WTC11 (cell line): ENCODE data around the gene RAB17. TPM values are rescaled to one million over a fixed set of nuclear protein-coding genes. Genes with fewer than 3 reads are reported as not detected.

ENCODE experiments used
- ATAC-seq: fragments of 200-7000 bp; cut with Tn5 transposase; 2 replicates; pipeline ENCODE4 v1.10.0; 2021; ENCODE audit warnings: mild to moderate bottlenecking, moderate library complexity
- CTCF ChIA-PET: fragments of 300-600 bp; sonication (Branson Sonifier 250); formaldehyde crosslinking; loops from one replicate; lab custom pipeline; 2021; ENCODE audit warnings: antibody characterized with exemption; lab: Charles Lee
- POLR2A ChIA-PET: fragments of 350-600 bp; sonication (Branson Sonifier 250); formaldehyde crosslinking; loops from one replicate; lab custom pipeline; 2021; ENCODE audit warnings: antibody characterized with exemption; lab: Charles Lee
- DNase-seq: peaks from one replicate; pipeline ENCODE4 v3.0.0; 2021; ENCODE audit warnings: low spot score
- H3K27ac Mint-ChIP-seq: 2 replicates; pipeline ENCODE4 v1.8.0; 2021; ENCODE audit warnings: mixed read lengths
- H3K27me3 Mint-ChIP-seq: 2 replicates; pipeline ENCODE4 v1.8.0; 2021; ENCODE audit warnings: low read depth, mild to moderate bottlenecking, moderate library complexity, mixed read lengths
- H3K36me3 Mint-ChIP-seq: 2 replicates; pipeline ENCODE4 v1.8.0; 2021; ENCODE audit warnings: mixed read lengths
- H3K4me1 Mint-ChIP-seq: 2 replicates; pipeline ENCODE4 v1.8.0; 2022; ENCODE audit warnings: mixed read lengths
- H3K4me3 Mint-ChIP-seq: 2 replicates; pipeline ENCODE4 v1.8.0; 2021; ENCODE audit warnings: mild to moderate bottlenecking, moderate library complexity, mixed read lengths
- H3K9me3 Mint-ChIP-seq: 2 replicates; pipeline ENCODE4 v1.8.0; 2021; ENCODE audit warnings: mixed read lengths
- ATF1 ChIP-seq: sonication (generic); formaldehyde crosslinking; IDR thresholded peaks from 2 replicates; pipeline ENCODE4 v1.8.1; 2023; ENCODE audit warnings: mild to moderate bottlenecking, moderate library complexity, missing genetic modification reagents
- GTF2I ChIP-seq: fragments of 250-450 bp; sonication (Bioruptor Pico); conservative IDR thresholded peaks from 2 replicates; pipeline ENCODE4 v1.4.0; 2021; ENCODE audit warnings: mild to moderate bottlenecking
- KAT7 ChIP-seq: sonication (generic); formaldehyde crosslinking; IDR thresholded peaks from 2 replicates; pipeline ENCODE4 v1.8.1; 2023; ENCODE audit warnings: missing genetic modification reagents, mild to moderate bottlenecking, borderline replicate concordance
- MXD4 ChIP-seq: fragments of 250-450 bp; sonication (Bioruptor Pico); IDR thresholded peaks from 2 replicates; pipeline ENCODE4 v1.8.0; 2021; ENCODE audit warnings: mild to moderate bottlenecking, moderate library complexity, borderline replicate concordance
- MYBL2 ChIP-seq: sonication (generic); formaldehyde crosslinking; IDR thresholded peaks from 2 replicates; pipeline ENCODE4 v1.8.1; 2023; ENCODE audit warnings: mild to moderate bottlenecking, moderate library complexity, missing genetic modification reagents
- NFE2L1 ChIP-seq: sonication (generic); formaldehyde crosslinking; IDR thresholded peaks from 2 replicates; pipeline ENCODE4 v1.8.1; 2023; ENCODE audit warnings: missing genetic modification reagents
- NFYB ChIP-seq: sonication (generic); formaldehyde crosslinking; conservative IDR thresholded peaks from 2 replicates; pipeline ENCODE4 v1.8.0; 2022; ENCODE audit warnings: low read depth, missing genetic modification reagents
- RELA ChIP-seq: sonication (generic); formaldehyde crosslinking; IDR thresholded peaks from 2 replicates; pipeline ENCODE4 v1.8.1; 2022; ENCODE audit warnings: missing genetic modification reagents, mild to moderate bottlenecking, borderline replicate concordance
- RORB ChIP-seq: fragments of 250-450 bp; sonication (Bioruptor Pico); IDR thresholded peaks from 2 replicates; pipeline ENCODE4 v1.9.0; 2021; ENCODE audit warnings: mild to moderate bottlenecking
- SOX15 ChIP-seq: fragments of 250-450 bp; sonication (Bioruptor Pico); IDR thresholded peaks from 2 replicates; pipeline ENCODE4 v1.9.0; 2021; ENCODE audit warnings: mild to moderate bottlenecking
- TEAD4 ChIP-seq: sonication (generic); formaldehyde crosslinking; IDR thresholded peaks from 2 replicates; pipeline ENCODE4 v1.8.0; 2022; ENCODE audit warnings: mild to moderate bottlenecking, missing genetic modification reagents
- TP53 ChIP-seq: sonication (generic); formaldehyde crosslinking; IDR thresholded peaks from 2 replicates; pipeline ENCODE4 v1.8.1; 2023; ENCODE audit warnings: mild to moderate bottlenecking, missing genetic modification reagents
- ZBTB21 ChIP-seq: sonication (generic); formaldehyde crosslinking; IDR thresholded peaks from 2 replicates; pipeline ENCODE4 v1.8.1; 2023; ENCODE audit warnings: mild to moderate bottlenecking, missing genetic modification reagents, borderline replicate concordance
- ZNF138 ChIP-seq: sonication (generic); formaldehyde crosslinking; conservative IDR thresholded peaks from 2 replicates; pipeline ENCODE4 v1.8.1; 2022; ENCODE audit warnings: mild to moderate bottlenecking, moderate library complexity, missing genetic modification reagents
- ZNF232 ChIP-seq: sonication (generic); formaldehyde crosslinking; IDR thresholded peaks from 2 replicates; pipeline ENCODE4 v1.8.0; 2022; ENCODE audit warnings: mild to moderate bottlenecking, missing genetic modification reagents
- ZNF317 ChIP-seq: sonication (generic); formaldehyde crosslinking; IDR thresholded peaks from 2 replicates; pipeline ENCODE4 v1.8.1; 2023; ENCODE audit warnings: low read depth, mild to moderate bottlenecking, moderate library complexity, missing genetic modification reagents, borderline replicate concordance
- ZNF423 ChIP-seq: fragments of 250-450 bp; sonication (Bioruptor Pico); IDR thresholded peaks from 2 replicates; pipeline ENCODE4 v2.1.2; 2022; ENCODE audit warnings: mild to moderate bottlenecking, moderate library complexity
- total RNA-seq: library from RNA; stranded (reverse); gene quantifications from 3 replicates; pipeline ENCODE4 v1.2.3, GENCODE V29; 2021
- TF ChIP-seq, protein P1 (sequence below): fragments of 250-450 bp; sonication (Bioruptor Pico); IDR thresholded peaks from 2 replicates; pipeline ENCODE4 v1.9.0; 2021; ENCODE audit warnings: mild to moderate bottlenecking
- TF ChIP-seq, protein P2 (sequence below): sonication (generic); formaldehyde crosslinking; IDR thresholded peaks from 2 replicates; pipeline ENCODE4 v1.8.1; 2023; ENCODE audit warnings: mild to moderate bottlenecking, missing genetic modification reagents
- TF ChIP-seq, protein P3 (sequence below): sonication (generic); formaldehyde crosslinking; IDR thresholded peaks from 2 replicates; pipeline ENCODE4 v1.8.1; 2023; ENCODE audit warnings: mild to moderate bottlenecking, missing genetic modification reagents, moderate library complexity
- TF ChIP-seq, protein P4 (sequence below): sonication (generic); formaldehyde crosslinking; IDR thresholded peaks from 2 replicates; pipeline ENCODE4 v1.8.0; 2022; ENCODE audit warnings: mild to moderate bottlenecking, missing genetic modification reagents
- TF ChIP-seq, protein P5 (sequence below): sonication (generic); formaldehyde crosslinking; conservative IDR thresholded peaks from 2 replicates; pipeline ENCODE4 v1.8.1; 2022; ENCODE audit warnings: mild to moderate bottlenecking, missing genetic modification reagents
- TF ChIP-seq, protein P6 (sequence below): sonication (generic); formaldehyde crosslinking; IDR thresholded peaks from 2 replicates; pipeline ENCODE4 v1.8.0; 2022; ENCODE audit warnings: mild to moderate bottlenecking, missing genetic modification reagents

RAB17 gene
- total RNA-seq, 1 experiment from 2014 or later, result 140 TPM

DNA sequence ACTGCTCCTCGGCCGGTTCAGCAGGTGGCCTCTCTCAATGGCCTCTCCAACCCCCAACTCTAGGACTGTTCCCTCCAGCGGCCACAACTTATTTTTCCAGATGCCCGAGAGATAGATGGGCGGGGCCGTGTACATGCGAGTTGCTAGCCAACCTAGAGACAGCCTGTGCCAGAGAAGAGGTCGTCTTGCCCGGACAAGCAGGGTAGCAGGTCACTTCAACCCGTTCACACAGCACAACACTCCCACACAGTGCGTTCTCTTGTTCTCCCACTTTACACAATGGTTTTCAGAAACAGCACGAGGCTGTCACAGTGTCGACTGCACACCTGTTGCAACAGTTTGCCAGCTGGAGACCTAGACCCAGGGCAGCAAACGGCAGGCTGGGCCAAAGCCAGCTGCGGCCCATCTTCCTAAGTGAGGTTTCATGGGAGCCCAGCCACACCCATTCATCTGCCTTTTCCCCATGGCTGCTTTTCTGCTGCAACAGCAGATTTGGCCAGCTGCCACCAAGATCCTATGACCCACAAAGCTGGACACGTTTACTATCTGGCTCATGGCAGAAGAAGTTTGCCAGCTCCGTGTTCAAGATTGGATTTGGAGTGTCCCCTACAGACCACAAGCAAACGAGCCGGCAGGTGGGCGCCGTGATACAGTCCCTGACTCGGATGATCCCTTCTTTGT lies 31.4 kb downstream of the RAB17 start:
- DNase-seq (no peak), ATAC-seq (no peak)
- Mint-ChIP-seq H3K9me3 (peaks cover 14% of the 10 kb centered on the region), H3K4me3 (no peak overlapping the region), H3K27ac (no peak overlapping the region), H3K4me1 (no peaks in the 10 kb centered on the region), H3K36me3 (peaks cover 14% of the 10 kb centered on the region), H3K27me3 (peaks cover 3% of the 10 kb centered on the region)
- CTCF ChIA-PET, result interaction anchor here (1.1 to 2.8 kb wide), 3 partner anchors 13 to 133 kb away, joined by 3 to 14 read pairs (median 8); no protein-coding TSS in a partner anchor
- POLR2A ChIA-PET, result no interaction called here
- TF ChIP-seq ZNF138 (CRISPR knock-in tag), result no peak
- no peak for TF ChIP-seq ZNF232 (CRISPR knock-in tag)

DNA sequence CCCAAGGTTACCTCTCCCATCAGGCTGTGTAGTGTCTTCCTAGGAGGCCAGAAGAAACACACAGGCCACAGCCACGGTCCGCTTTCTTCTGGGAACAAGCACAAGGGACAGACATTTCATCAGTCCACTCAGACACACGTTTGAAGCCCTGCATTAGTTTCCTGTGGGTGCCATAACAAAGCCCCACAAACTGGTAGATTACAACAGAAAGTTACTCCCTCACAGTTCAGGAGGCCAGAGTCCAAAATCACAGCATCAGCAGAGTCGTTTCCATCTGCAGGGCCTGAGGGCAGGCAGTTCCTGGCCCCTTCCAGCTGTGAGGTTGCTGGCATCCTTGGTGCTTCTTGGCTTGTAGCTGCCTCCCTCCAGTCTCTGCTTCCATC lies 32.9 kb downstream of the RAB17 start:
- Mint-ChIP-seq H3K4me3 (no peak overlapping the region), H3K27ac (no peak overlapping the region), H3K27me3 (peaks cover 3% of the 10 kb centered on the region), H3K36me3 (peaks cover 28% of the 10 kb centered on the region), H3K4me1 (no peaks in the 10 kb centered on the region), H3K9me3 (peaks cover 29% of the 10 kb centered on the region)
- CTCF ChIA-PET, result interaction anchor here (0.9 to 2.3 kb wide), 2 partner anchors 14 to 45 kb away, joined by 5 to 10 read pairs; no protein-coding TSS in a partner anchor
- ATAC-seq, result no peak
- POLR2A ChIA-PET, result interaction anchor here (0.6 kb wide), 1 partner anchor 16 kb away, joined by 3 read pairs; no protein-coding TSS in a partner anchor
- DNase-seq, result no peak
- no peak for TF ChIP-seq RORB

DNA sequence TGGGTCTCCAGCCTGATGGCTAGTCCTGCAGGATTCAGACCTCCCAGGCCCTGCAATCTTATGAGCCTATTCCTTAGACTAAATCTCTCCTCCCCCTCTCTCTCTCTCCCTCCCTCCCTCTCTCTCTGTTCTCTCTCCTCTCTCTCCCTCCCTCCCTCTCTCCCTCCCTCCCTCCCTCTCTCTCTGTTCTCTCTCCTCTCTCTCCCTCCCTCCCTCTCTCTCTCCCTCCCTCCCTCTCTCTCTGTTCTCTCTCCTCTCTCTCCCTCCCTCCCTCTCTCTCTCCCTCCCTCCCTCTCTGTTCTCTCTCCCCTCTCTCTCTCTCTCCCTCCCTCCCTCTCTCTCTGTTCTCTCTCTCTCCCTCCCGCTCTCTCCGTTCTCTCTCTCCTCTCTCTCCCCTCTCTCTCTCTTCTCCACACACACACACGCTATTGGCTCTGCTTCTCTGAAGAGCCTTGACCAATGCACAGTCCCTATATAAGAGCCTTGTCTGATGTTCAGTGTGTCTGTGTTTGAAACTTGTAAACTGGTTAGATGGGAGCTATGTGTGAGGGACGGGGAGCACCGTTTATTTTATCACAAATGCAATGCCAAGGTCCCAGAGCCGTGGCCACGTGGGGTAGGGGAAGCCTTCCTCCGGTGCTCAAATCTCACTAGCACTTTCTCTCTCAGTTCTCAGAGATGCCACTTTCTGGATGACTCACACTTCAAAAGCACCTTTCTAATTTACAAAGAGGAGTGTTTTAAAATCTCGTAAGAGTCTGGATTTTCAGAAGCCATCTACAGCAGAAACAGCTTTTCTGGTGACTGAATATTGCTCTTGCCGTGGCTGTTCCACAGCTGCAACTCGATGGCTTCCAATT lies 33.5 kb downstream of the RAB17 start:
- no peak for ATAC-seq
- peaks cover 3% of the 10 kb centered on the region for H3K27me3 Mint-ChIP-seq
- TF ChIP-seq, protein P1, sequence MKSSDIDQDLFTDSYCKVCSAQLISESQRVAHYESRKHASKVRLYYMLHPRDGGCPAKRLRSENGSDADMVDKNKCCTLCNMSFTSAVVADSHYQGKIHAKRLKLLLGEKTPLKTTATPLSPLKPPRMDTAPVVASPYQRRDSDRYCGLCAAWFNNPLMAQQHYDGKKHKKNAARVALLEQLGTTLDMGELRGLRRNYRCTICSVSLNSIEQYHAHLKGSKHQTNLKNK (CRISPR knock-in tag), result no peak
- TF ChIP-seq ZNF317 (CRISPR knock-in tag) (no peak), TP53 (CRISPR knock-in tag) (no peak), MYBL2 (CRISPR knock-in tag) (no peak), TEAD4 (no peak), RELA (CRISPR knock-in tag) (no peak)
- TF ChIP-seq, protein P2, sequence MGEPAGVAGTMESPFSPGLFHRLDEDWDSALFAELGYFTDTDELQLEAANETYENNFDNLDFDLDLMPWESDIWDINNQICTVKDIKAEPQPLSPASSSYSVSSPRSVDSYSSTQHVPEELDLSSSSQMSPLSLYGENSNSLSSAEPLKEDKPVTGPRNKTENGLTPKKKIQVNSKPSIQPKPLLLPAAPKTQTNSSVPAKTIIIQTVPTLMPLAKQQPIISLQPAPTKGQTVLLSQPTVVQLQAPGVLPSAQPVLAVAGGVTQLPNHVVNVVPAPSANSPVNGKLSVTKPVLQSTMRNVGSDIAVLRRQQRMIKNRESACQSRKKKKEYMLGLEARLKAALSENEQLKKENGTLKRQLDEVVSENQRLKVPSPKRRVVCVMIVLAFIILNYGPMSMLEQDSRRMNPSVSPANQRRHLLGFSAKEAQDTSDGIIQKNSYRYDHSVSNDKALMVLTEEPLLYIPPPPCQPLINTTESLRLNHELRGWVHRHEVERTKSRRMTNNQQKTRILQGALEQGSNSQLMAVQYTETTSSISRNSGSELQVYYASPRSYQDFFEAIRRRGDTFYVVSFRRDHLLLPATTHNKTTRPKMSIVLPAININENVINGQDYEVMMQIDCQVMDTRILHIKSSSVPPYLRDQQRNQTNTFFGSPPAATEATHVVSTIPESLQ, result no peak
- TF ChIP-seq, all 79 proteins: peak for 0

DNA sequence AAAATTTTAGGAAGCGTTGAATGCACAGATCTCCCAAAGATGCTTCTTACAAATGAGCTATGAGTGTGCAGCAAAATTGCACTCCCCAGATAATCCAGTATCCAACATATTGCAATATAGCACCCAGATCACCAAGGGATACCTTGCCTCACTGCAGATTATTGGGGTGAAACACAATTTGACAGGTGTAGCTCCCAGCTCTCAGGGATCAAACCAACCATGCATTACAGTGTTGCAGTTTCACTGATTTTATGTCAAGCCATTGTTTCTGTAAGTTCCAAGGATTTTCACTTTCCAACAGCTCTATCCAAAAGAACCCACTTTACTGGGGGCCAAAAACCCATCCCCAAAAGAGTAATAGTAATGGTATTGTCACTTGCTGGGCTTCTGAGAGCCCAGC lies 35.0 kb downstream of the RAB17 start:
- peaks cover 3% of the 10 kb centered on the region for H3K27me3 Mint-ChIP-seq
- DNase-seq (no peak), ATAC-seq (no peak)
- H3K36me3 Mint-ChIP-seq, result peaks cover 35% of the 10 kb centered on the region
- peaks cover 34% of the 10 kb centered on the region for H3K9me3 Mint-ChIP-seq
- no peaks in the 10 kb centered on the region for H3K4me1 Mint-ChIP-seq
- H3K4me3 Mint-ChIP-seq, result no peak overlapping the region
- ChIA-PET POLR2A (no interaction called here), CTCF (interaction anchor here (1.3 to 1.6 kb wide), 2 partner anchors 16 to 43 kb away, joined by 4 to 11 read pairs; no protein-coding TSS in a partner anchor)
- TF ChIP-seq, protein P3, sequence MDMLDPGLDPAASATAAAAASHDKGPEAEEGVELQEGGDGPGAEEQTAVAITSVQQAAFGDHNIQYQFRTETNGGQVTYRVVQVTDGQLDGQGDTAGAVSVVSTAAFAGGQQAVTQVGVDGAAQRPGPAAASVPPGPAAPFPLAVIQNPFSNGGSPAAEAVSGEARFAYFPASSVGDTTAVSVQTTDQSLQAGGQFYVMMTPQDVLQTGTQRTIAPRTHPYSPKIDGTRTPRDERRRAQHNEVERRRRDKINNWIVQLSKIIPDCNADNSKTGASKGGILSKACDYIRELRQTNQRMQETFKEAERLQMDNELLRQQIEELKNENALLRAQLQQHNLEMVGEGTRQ (CRISPR knock-in tag), result no peak
- TF ChIP-seq ZBTB21 (CRISPR knock-in tag), result no peak
- TF ChIP-seq, protein P4, sequence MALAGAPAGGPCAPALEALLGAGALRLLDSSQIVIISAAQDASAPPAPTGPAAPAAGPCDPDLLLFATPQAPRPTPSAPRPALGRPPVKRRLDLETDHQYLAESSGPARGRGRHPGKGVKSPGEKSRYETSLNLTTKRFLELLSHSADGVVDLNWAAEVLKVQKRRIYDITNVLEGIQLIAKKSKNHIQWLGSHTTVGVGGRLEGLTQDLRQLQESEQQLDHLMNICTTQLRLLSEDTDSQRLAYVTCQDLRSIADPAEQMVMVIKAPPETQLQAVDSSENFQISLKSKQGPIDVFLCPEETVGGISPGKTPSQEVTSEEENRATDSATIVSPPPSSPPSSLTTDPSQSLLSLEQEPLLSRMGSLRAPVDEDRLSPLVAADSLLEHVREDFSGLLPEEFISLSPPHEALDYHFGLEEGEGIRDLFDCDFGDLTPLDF, result no peak
- TF ChIP-seq MXD4 (CRISPR knock-in tag), result no peak
- no peak for TF ChIP-seq MYBL2 (CRISPR knock-in tag)
- no peak for TF ChIP-seq GTF2I (CRISPR knock-in tag)
- TF ChIP-seq SOX15 (CRISPR knock-in tag), result no peak
- TF ChIP-seq ATF1 (CRISPR knock-in tag), result no peak
- no peak for TF ChIP-seq KAT7 (CRISPR knock-in tag)
- TF ChIP-seq, protein P5, sequence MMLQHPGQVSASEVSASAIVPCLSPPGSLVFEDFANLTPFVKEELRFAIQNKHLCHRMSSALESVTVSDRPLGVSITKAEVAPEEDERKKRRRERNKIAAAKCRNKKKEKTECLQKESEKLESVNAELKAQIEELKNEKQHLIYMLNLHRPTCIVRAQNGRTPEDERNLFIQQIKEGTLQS (CRISPR knock-in tag), result no peak
- TF ChIP-seq, protein P6, sequence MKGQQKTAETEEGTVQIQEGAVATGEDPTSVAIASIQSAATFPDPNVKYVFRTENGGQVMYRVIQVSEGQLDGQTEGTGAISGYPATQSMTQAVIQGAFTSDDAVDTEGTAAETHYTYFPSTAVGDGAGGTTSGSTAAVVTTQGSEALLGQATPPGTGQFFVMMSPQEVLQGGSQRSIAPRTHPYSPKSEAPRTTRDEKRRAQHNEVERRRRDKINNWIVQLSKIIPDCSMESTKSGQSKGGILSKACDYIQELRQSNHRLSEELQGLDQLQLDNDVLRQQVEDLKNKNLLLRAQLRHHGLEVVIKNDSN (CRISPR knock-in tag), result no peak
- TF ChIP-seq NFYB (CRISPR knock-in tag), result no peak
- no peak for TF ChIP-seq RORB
- no peak for TF ChIP-seq ZNF423 (CRISPR knock-in tag)
- TF ChIP-seq NFE2L1, result no peak
- no peak overlapping the region for H3K27ac Mint-ChIP-seq

More for the DNA sequence above, 33.5 kb downstream of the RAB17 start:
- Mint-ChIP-seq H3K9me3 (peaks cover 34% of the 10 kb centered on the region), H3K36me3 (peaks cover 31% of the 10 kb centered on the region), H3K27ac (no peak overlapping the region), H3K4me3 (no peak overlapping the region), H3K4me1 (no peaks in the 10 kb centered on the region)
- no peak for DNase-seq
- POLR2A ChIA-PET, result no interaction called here
- CTCF ChIA-PET, result interaction anchor here (0.9 to 2.3 kb wide), 2 partner anchors 15 to 44 kb away, joined by 5 to 10 read pairs; no protein-coding TSS in a partner anchor
